Neutrophil (primary cell): ENCODE results near the gene SLC22A7.

Experiments
- H3K27ac ChIP-seq: fragments of 200-600 bp; sonication (generic); 2 replicates; pipeline ENCODE4 v1.5.1; 2016; ENCODE audit warnings: mild to moderate bottlenecking, moderate library complexity
- H3K27me3 ChIP-seq: fragments of 200-600 bp; sonication (generic); 2 replicates; pipeline ENCODE4 v1.6.0; 2016; ENCODE audit warnings: mild to moderate bottlenecking
- H3K36me3 ChIP-seq: fragments of 200-600 bp; sonication (generic); 2 replicates; pipeline ENCODE4 v1.5.1; 2017
- H3K4me1 ChIP-seq, 2 experiments: fragments of 200-600 bp in 1 of 2; sonication (generic) in 1 of 2; 1 replicate in 1 of 2; 2 replicates in 1 of 2; pipeline versions ENCODE4 v1.5.1 to v1.6.1; 2013 to 2016; ENCODE audit warnings: low read depth in 1 of 2, low read length in 1 of 2, mild to moderate bottlenecking in 1 of 2, moderate library complexity in 1 of 2; ENCODE audit not compliant: control insufficient read depth in 1 of 2, insufficient read depth in 1 of 2
- H3K4me3 ChIP-seq, 2 experiments: fragments of 200-600 bp in 1 of 2; sonication (generic) in 1 of 2; 1 replicate in 1 of 2; 2 replicates in 1 of 2; pipeline ENCODE4 v1.5.1; 2013 to 2016; ENCODE audit warnings: low read depth in 1 of 2, low read length in 1 of 2, mild to moderate bottlenecking in 1 of 2, moderate library complexity in 1 of 2
- H3K9me3 ChIP-seq: fragments of 200-600 bp; sonication (generic); 2 replicates; pipeline ENCODE4 v1.5.1; 2016
- TF ChIP-seq, protein P1 (sequence below): fragments of 200-600 bp; sonication (generic); IDR thresholded peaks from 2 replicates; pipeline ENCODE4 v1.5.1; 2016; ENCODE audit warnings: antibody characterized with exemption

SLC22A7 gene, protein sequence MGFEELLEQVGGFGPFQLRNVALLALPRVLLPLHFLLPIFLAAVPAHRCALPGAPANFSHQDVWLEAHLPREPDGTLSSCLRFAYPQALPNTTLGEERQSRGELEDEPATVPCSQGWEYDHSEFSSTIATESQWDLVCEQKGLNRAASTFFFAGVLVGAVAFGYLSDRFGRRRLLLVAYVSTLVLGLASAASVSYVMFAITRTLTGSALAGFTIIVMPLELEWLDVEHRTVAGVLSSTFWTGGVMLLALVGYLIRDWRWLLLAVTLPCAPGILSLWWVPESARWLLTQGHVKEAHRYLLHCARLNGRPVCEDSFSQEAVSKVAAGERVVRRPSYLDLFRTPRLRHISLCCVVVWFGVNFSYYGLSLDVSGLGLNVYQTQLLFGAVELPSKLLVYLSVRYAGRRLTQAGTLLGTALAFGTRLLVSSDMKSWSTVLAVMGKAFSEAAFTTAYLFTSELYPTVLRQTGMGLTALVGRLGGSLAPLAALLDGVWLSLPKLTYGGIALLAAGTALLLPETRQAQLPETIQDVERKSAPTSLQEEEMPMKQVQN

DNA sequence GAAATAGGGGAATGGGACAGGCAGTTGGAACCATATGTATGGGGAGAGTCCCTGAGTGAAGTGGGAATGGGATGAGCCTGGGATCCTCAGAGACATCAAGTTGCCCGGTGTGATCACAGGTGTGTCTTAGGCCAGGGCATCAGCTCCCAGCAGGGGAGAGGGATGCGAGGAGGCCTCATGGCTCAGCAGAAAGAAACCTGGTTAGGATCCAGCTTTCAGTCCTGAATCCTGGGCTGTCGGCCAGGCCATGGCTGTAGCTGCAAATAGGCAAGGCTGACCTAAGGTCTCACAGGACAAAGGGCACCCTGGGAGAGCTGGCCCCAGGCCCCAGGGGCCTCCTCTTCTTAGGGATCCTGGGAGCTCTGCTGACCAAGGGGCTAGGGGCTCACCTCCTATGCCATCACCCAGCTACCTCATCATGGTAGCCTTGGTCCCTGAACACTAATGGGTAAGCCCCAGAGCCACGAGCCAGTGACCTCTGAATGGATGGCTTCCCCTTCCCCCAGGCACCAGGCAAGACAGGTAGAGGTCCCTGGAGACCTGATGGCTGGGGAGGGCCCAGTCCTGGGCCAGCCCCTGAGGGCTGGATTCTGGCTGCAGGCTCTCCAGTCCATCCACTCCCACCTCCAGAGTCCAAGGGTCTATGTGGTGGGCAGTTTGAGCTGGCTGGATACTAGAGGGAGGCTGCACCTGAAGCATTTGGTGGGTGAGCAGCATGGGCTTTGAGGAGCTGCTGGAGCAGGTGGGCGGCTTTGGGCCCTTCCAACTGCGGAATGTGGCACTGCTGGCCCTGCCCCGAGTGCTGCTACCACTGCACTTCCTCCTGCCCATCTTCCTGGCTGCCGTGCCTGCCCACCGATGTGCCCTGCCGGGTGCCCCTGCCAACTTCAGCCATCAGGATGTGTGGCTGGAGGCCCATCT, at the start of gene SLC22A7:
Gene SLC22A7, plus strand, starts transcription at position 617 of the 921 bp plus-strand sequence. Its CDS starts 99 bp downstream, at position 716.
- TF ChIP-seq, protein P1, sequence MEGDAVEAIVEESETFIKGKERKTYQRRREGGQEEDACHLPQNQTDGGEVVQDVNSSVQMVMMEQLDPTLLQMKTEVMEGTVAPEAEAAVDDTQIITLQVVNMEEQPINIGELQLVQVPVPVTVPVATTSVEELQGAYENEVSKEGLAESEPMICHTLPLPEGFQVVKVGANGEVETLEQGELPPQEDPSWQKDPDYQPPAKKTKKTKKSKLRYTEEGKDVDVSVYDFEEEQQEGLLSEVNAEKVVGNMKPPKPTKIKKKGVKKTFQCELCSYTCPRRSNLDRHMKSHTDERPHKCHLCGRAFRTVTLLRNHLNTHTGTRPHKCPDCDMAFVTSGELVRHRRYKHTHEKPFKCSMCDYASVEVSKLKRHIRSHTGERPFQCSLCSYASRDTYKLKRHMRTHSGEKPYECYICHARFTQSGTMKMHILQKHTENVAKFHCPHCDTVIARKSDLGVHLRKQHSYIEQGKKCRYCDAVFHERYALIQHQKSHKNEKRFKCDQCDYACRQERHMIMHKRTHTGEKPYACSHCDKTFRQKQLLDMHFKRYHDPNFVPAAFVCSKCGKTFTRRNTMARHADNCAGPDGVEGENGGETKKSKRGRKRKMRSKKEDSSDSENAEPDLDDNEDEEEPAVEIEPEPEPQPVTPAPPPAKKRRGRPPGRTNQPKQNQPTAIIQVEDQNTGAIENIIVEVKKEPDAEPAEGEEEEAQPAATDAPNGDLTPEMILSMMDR, result no peak
- H3K27ac ChIP-seq, result no peak within 1 kb of the TSS
- peaks cover 49% of the 10 kb centered on the region for H3K27me3 ChIP-seq
- no peaks in the 10 kb centered on the region for H3K4me1 ChIP-seq
- no peaks in the 10 kb centered on the region for H3K36me3 ChIP-seq
- H3K4me3 ChIP-seq, result no peak within 1 kb of the TSS
- H3K9me3 ChIP-seq, result no peaks in the 10 kb centered on the region

GRCh38 chr6:43248791-43249190, 49.3 kb upstream of the SLC22A7 start:
- Histone ChIP-seq H3K4me3 (no peak overlapping the region), H3K4me1 (peaks cover 12 to 14% of the 10 kb centered on the region in 2 experiments), H3K9me3 (no peaks in the 10 kb centered on the region), H3K27ac (no peak overlapping the region), H3K27me3 (peaks cover 100% of the 10 kb centered on the region), H3K36me3 (no peaks in the 10 kb centered on the region)
- TF ChIP-seq, protein P1, result no peak

DNA sequence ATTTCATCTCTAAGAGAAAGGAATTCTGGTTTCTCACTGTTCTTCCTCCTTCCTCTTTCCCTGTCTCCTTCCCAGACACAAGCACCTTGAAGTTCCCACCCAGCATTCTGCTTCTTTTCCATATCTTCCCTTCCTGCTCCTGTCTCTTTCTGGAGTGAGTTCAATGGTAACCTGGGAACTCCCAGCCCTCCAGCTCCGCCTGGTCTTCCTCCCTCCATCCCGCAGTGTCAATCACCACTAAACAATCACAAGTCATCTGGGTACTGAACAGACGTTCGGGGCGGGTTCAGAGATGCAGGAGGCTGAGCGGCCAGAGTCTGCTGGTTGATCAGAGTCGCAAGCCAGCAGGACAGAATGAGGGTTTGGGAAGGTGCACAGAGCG, 47.1 kb upstream of the SLC22A7 start:
- Histone ChIP-seq H3K27me3 (peaks cover 98% of the 10 kb centered on the region), H3K4me3 (no peak overlapping the region), H3K9me3 (no peaks in the 10 kb centered on the region), H3K4me1 (peaks cover 12 to 14% of the 10 kb centered on the region in 2 experiments), H3K27ac (no peak overlapping the region), H3K36me3 (no peaks in the 10 kb centered on the region)
- TF ChIP-seq, protein P1, result no peak

- no peak overlapping the region for H3K4me3 ChIP-seq
- H3K27ac ChIP-seq, result no peak overlapping the region
- H3K9me3 ChIP-seq, result no peaks in the 10 kb centered on the region
- peaks cover 90% of the 10 kb centered on the region for H3K27me3 ChIP-seq
- TF ChIP-seq, protein P1, result no peak
- no peaks in the 10 kb centered on the region for H3K4me1 ChIP-seq
- H3K36me3 ChIP-seq, result no peaks in the 10 kb centered on the region
These were observed 44.7 kb upstream of the SLC22A7 start for GRCh38 chr6:43253401-43253800.

DNA sequence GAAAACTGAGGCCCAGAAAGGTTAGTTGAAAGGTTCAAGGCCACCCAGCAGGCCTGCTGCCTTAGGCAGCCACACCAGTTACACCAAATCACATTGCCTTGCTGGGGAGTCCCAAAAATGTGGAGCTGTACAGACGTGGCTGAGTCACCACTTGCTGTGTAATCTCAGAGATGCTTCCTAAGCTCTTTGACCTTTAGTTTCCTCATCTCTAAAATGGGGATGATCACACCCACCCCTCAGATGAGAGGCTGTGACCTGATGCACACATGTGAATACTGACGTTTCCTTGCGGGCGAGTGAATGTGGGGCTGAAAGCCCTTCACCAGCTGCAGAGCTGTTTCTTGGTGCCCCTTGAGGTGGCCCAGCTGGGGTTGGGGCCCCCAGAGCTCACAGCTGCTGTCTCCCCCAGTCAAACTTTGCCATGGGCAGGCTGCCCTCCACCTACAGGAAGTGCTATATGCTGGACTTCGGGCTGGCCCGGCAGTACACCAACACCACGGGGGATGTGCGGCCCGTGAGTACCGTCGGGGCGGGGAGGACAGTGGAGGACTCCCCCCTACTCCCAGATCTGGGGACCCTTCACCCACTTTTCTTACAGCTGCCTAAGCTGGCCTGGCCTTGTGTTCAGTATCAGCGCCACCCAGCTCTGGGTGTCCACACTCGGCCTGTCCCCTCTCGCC, 43.8 kb upstream of the SLC22A7 start:
- no peaks in the 10 kb centered on the region for H3K36me3 ChIP-seq
- no peak overlapping the region for H3K27ac ChIP-seq
- no peaks in the 10 kb centered on the region for H3K9me3 ChIP-seq
- H3K4me3 ChIP-seq, result no peak overlapping the region
- H3K4me1 ChIP-seq, result no peaks in the 10 kb centered on the region
- peaks cover 84% of the 10 kb centered on the region for H3K27me3 ChIP-seq
- TF ChIP-seq, protein P1, result no peak
